Measurements from ENCODE around the gene USP20.
A peak's percentile ranks its signal among the peaks of the same experiment; 100 is the strongest.

The USP20 gene

DNA sequence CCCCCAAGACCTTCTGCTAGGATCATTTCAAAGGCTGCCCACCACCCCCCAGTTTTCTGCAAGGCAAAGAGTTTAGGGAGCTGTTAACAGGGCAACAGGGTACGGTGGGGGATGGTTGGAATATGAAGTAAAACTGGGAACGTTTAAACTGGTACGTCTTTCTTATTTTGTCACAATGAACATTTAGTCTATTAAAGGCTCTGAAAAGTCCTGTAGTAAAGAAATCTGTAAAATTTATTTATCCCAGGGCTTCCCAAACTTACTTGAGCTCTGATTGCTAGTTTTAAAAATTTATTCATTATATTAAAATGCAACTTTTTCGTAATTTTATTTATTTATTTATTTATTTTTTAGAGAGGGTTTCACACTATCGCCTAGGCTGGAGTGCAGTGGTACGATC is 62.0 kb downstream of the USP20 start:
- TF ChIP-seq CTCF (IDR thresholded peaks at IDR 0.05; ENCODE audit: low read depth, low read length, missing control alignments) = no peak
- Histone ChIP-seq H3K36me3 (replicated peaks) (peaks cover 20% of the 10 kb centered on the region), H3K27me3 (replicated peaks) (no peaks in the 10 kb centered on the region), H3K4me3 (ENCODE audit: low read depth, low read length) (no peak overlapping the region), H3K27ac (no peak overlapping the region)
- DNase-seq = no peak
- in situ Hi-C loops (cut with HindIII; ENCODE audit: low pct_ligation_motif_present, low sequenced_read_pairs) = no loop called here

GRCh38 chr9:129898185-129898584 is 62.9 kb downstream of the USP20 start:
- DNase-seq = no peak
- no peak overlapping the region for H3K4me3 ChIP-seq (ENCODE audit: low read depth, low read length)
- H3K27ac ChIP-seq = no peak overlapping the region
- in situ Hi-C loops (cut with HindIII; ENCODE audit: low pct_ligation_motif_present, low sequenced_read_pairs) = no loop called here
- TF ChIP-seq CTCF (IDR thresholded peaks at IDR 0.05; ENCODE audit: low read depth, low read length, missing control alignments) = peak; percentile 17
- H3K27me3 ChIP-seq (replicated peaks) = no peaks in the 10 kb centered on the region
- peaks cover 20% of the 10 kb centered on the region for H3K36me3 ChIP-seq (replicated peaks)

- H3K4me3 ChIP-seq (ENCODE audit: low read depth, low read length) = no peak overlapping the region
- H3K36me3 ChIP-seq (replicated peaks) = peaks cover 20% of the 10 kb centered on the region
- no peak for TF ChIP-seq CTCF (IDR thresholded peaks at IDR 0.05; ENCODE audit: low read depth, low read length, missing control alignments)
- no peak overlapping the region for H3K27ac ChIP-seq
- DNase-seq = no peak
- in situ Hi-C loops (cut with HindIII; ENCODE audit: low pct_ligation_motif_present, low sequenced_read_pairs) = no loop called here
- no peaks in the 10 kb centered on the region for H3K27me3 ChIP-seq (replicated peaks)
These were observed 64.4 kb downstream of the USP20 start for GRCh38 chr9:129899620-129900019.

DNA sequence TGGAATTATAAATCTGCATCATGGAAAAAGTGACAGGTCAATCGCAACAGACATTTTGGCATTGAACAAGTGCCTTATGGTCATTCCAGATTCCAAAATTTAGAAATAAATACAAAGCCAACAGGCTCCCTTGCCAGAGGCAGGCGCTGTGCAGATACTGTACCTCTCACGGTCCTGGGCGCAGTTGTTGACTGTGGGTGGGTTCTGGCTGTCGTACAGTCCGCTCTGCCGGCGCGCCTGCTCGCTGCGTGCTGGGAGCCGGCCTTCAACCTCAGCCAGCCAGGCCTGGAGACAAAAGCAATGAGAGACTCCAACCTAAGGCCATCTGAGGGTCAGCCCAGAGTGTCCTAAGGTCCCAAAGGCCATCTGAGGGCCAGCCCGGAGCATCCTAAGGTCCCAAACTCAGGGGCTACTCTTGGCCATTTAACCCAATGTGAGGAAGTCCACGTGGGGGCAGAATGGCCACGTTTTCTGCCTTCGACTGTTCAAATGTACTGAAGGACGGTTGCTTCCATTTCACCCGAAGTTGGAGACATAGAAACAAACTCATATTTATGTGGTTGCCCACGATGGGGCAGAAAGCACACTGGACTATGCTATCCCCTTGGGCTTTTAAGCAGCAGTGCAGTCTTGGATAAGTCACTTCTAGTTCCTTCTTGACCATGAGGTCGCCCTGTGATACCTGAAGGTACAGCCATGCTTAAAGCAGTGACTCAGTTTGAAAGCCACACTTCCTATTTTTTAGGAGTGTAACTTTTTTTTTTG is 65.2 kb downstream of the USP20 start:
- H3K4me3 ChIP-seq (ENCODE audit: low read depth, low read length) = no peak overlapping the region
- peaks cover 15% of the 10 kb centered on the region for H3K36me3 ChIP-seq (replicated peaks)
- H3K27ac ChIP-seq = no peak overlapping the region
- TF ChIP-seq CTCF (IDR thresholded peaks at IDR 0.05; ENCODE audit: low read depth, low read length, missing control alignments) = no peak
- no peak for DNase-seq
- in situ Hi-C loops (cut with HindIII; ENCODE audit: low pct_ligation_motif_present, low sequenced_read_pairs) = no loop called here
- H3K27me3 ChIP-seq (replicated peaks) = no peaks in the 10 kb centered on the region

- Histone ChIP-seq H3K4me3 (ENCODE audit: low read depth, low read length) (no peak overlapping the region), H3K27ac (no peak overlapping the region), H3K36me3 (replicated peaks) (peaks cover 15% of the 10 kb centered on the region), H3K27me3 (replicated peaks) (no peaks in the 10 kb centered on the region)
- DNase-seq = no peak
- no peak for TF ChIP-seq CTCF (IDR thresholded peaks at IDR 0.05; ENCODE audit: low read depth, low read length, missing control alignments)
- in situ Hi-C loops (cut with HindIII; ENCODE audit: low pct_ligation_motif_present, low sequenced_read_pairs) = no loop called here
These were observed 66.9 kb downstream of the USP20 start for GRCh38 chr9:129901993-129902739.

All from brain microvascular endothelial cell (primary cell).